Tibial nerve (tissue), 4 donors: ENCODE results near the gene INTS11. TPM values are rescaled to one million over a fixed set of nuclear protein-coding genes. Genes with fewer than 3 reads are reported as not detected.

Experiments used
- DNase-seq, 2 donors: peaks; one replicate each; pipeline ENCODE4 v3.0.0-alpha.2; 2019; ENCODE audit warnings: low spot score in 2 of 2
- H3K27ac ChIP-seq, 4 donors: fragments of 200-600 bp; sonication (generic) in 3 of 4; one replicate each; pipeline ENCODE4 v1.5.1; 2017 to 2019; ENCODE audit warnings: mild to moderate bottlenecking in 1 of 4
- H3K27me3 ChIP-seq, 2 donors: fragments of 200-600 bp; sonication (generic) in 1 of 2; one replicate each; pipeline versions ENCODE4 v1.5.1 to v1.6.0; 2017 to 2019
- H3K36me3 ChIP-seq, 3 donors: fragments of 200-600 bp; sonication (generic); one replicate each; pipeline ENCODE4 v1.5.1; 2018 to 2019
- H3K4me1 ChIP-seq, 4 donors: fragments of 200-600 bp; sonication (generic) in 3 of 4; one replicate each; pipeline ENCODE4 v1.5.1; 2017 to 2019
- H3K4me3 ChIP-seq, 4 donors: fragments of 200-600 bp; sonication (generic) in 3 of 4; one replicate each; pipeline ENCODE4 v1.5.1; 2017 to 2019; ENCODE audit warnings: mild to moderate bottlenecking in 1 of 4, moderate library complexity in 1 of 4
- H3K9me3 ChIP-seq, 4 donors: fragments of 200-600 bp; sonication (generic) in 3 of 4; one replicate each; pipeline ENCODE4 v1.5.1; 2017 to 2019
- CTCF ChIP-seq, 5 experiments: fragments of 200-600 bp in 3 of 5; fragments of 450-650 bp in 2 of 5; sonication (generic) in 3 of 5; IDR thresholded peaks; one replicate each; pipeline ENCODE4 v1.5.1; 2016 to 2019; ENCODE audit warnings: antibody characterized with exemption in 5 of 5, mild to moderate bottlenecking in 3 of 5, moderate library complexity in 2 of 5
- EP300 ChIP-seq, 2 donors: sonication (generic); formaldehyde crosslinking; IDR thresholded peaks; one replicate each; pipeline ENCODE4 v1.6.1; 2017; ENCODE audit warnings: antibody characterized with exemption in 2 of 2, mild to moderate bottlenecking in 1 of 2
- POLR2A ChIP-seq, 2 donors: fragments of 450-650 bp; IDR thresholded peaks; one replicate each; pipeline ENCODE4 v1.6.1; 2017; ENCODE audit warnings: antibody characterized with exemption in 2 of 2, mild to moderate bottlenecking in 2 of 2, moderate library complexity in 2 of 2
- WGBS, 2 donors: methylation state at CpG; one replicate each; pipeline ENCODE4 v1.1.5; 2018; 5-methylcytosine and 5-hydroxymethylcytosine counted together
- total RNA-seq, 4 donors: library from RNA; depleted of rRNA; stranded (reverse); fragments of >200 nt; gene quantifications; one replicate each; pipeline ENCODE4 v1.1.0, GENCODE V29; 2016

INTS11 gene
- total RNA-seq, 4 donors from 2014 or later, result 118 to 241 (median 157) TPM

- Histone ChIP-seq H3K27me3 (peaks cover 0 to 23% of the 10 kb centered on the region in 2 donors), H3K9me3 (no peaks in the 10 kb centered on the region), H3K4me3 (no peak overlapping the region), H3K27ac (no peak overlapping the region), H3K36me3 (no peaks in the 10 kb centered on the region), H3K4me1 (no peaks in the 10 kb centered on the region)
- no peak for DNase-seq
- 53% methylated on average over 3 of the region's 9 CpGs; no CpG with 5 or more reads in 1 of the 2 donors for WGBS, 2 donors
- TF ChIP-seq EP300 (IDR thresholded peaks at IDR 0.05), result no peak
- no peak for TF ChIP-seq POLR2A (IDR thresholded peaks at IDR 0.05)
- no peak for TF ChIP-seq CTCF (IDR thresholded peaks at IDR 0.05)
These were observed 40.6 kb downstream of the INTS11 start for GRCh38 chr1:1283821-1284220.

GRCh38 chr1:1282998-1283397, 41.5 kb downstream of the INTS11 start:
- WGBS, 2 donors, result 90 to 91% methylated on average over 14 of the region's 14 CpGs
- peaks cover 0 to 23% of the 10 kb centered on the region in 2 donors for H3K27me3 ChIP-seq

GRCh38 chr1:1281533-1282321, 42.7 kb downstream of the INTS11 start:
- Histone ChIP-seq H3K4me3 (no peak overlapping the region), H3K9me3 (no peaks in the 10 kb centered on the region), H3K36me3 (no peaks in the 10 kb centered on the region), H3K27ac (peak overlapping the region in 1 of 4 donors; percentile 59), H3K27me3 (peaks cover 0 to 18% of the 10 kb centered on the region in 2 donors), H3K4me1 (no peaks in the 10 kb centered on the region)
- 42 to 60% methylated on average over 4 to 15 of the region's 26 CpGs for WGBS, 2 donors
- DNase-seq, result no peak
- TF ChIP-seq POLR2A (IDR thresholded peaks at IDR 0.05), result no peak
- TF ChIP-seq EP300 (IDR thresholded peaks at IDR 0.05), result no peak
- TF ChIP-seq CTCF (IDR thresholded peaks at IDR 0.05), result no peak

More at GRCh38 chr1:1282998-1283397, 41.5 kb downstream of the INTS11 start:
- no peak for TF ChIP-seq POLR2A (IDR thresholded peaks at IDR 0.05)
- no peak for TF ChIP-seq EP300 (IDR thresholded peaks at IDR 0.05)
- no peak for TF ChIP-seq CTCF (IDR thresholded peaks at IDR 0.05)
- no peak overlapping the region for H3K4me3 ChIP-seq
- H3K27ac ChIP-seq, result no peak overlapping the region
- DNase-seq, result no peak
- no peaks in the 10 kb centered on the region for H3K36me3 ChIP-seq
- no peaks in the 10 kb centered on the region for H3K4me1 ChIP-seq
- H3K9me3 ChIP-seq, result no peaks in the 10 kb centered on the region

- WGBS, 2 donors, result 88 to 91% methylated on average over 9 to 12 of the region's 21 CpGs
- Histone ChIP-seq H3K9me3 (no peaks in the 10 kb centered on the region), H3K27me3 (peaks cover 0 to 10% of the 10 kb centered on the region in 2 donors), H3K4me1 (no peaks in the 10 kb centered on the region), H3K36me3 (no peaks in the 10 kb centered on the region), H3K27ac (peak overlapping the region in 1 of 4 donors; percentile 45), H3K4me3 (no peak overlapping the region)
- DNase-seq, result no peak
- no peak for TF ChIP-seq CTCF (IDR thresholded peaks at IDR 0.05)
- no peak for TF ChIP-seq POLR2A (IDR thresholded peaks at IDR 0.05)
- no peak for TF ChIP-seq EP300 (IDR thresholded peaks at IDR 0.05)
These were observed 43.5 kb downstream of the INTS11 start for GRCh38 chr1:1280782-1281481.

- Histone ChIP-seq H3K27ac (no peak overlapping the region), H3K4me1 (peaks cover 0 to 15% (median 6%) of the 10 kb centered on the region in 4 donors), H3K4me3 (no peak overlapping the region), H3K27me3 (no peaks in the 10 kb centered on the region), H3K36me3 (no peaks in the 10 kb centered on the region), H3K9me3 (no peaks in the 10 kb centered on the region)
- WGBS, 2 donors, result 92% methylated on average over 17 of the region's 17 CpGs
- no peak for DNase-seq
- TF ChIP-seq CTCF (IDR thresholded peaks at IDR 0.05), result no peak
- TF ChIP-seq POLR2A (IDR thresholded peaks at IDR 0.05), result no peak
- TF ChIP-seq EP300 (IDR thresholded peaks at IDR 0.05), result no peak
These were observed 45.4 kb downstream of the INTS11 start for GRCh38 chr1:1279028-1279427.
